Measurements from ENCODE around the gene GPR35. TPM values are rescaled to one million over a fixed set of nuclear protein-coding genes. Genes with fewer than 3 reads are reported as not detected.

GPR35 gene
- total and polyA plus RNA-seq, 2 donors (not counting 1 experiment from before 2014, with no cell fraction given), result 1.2 TPM; not detected in 1

GRCh38 chr2:240635998-240636547, 10.8 kb downstream of the GPR35 start:
- Histone ChIP-seq H3K4me3 (replicated peaks in 1 of 4; ENCODE audit: control extremely low read depth in 1 of 4, insufficient read depth in 1 of 4, low read depth in 3 of 4, low read length in 4 of 4) (no peak overlapping the region), H3K9me3 (ENCODE audit: control insufficient read depth, insufficient read depth, low read depth, low read length) (no peaks in the 10 kb centered on the region), H3K79me2 (ENCODE audit: control insufficient read depth, insufficient read depth, low read length) (no peaks in the 10 kb centered on the region), H3K36me3 (ENCODE audit: control insufficient read depth, insufficient read depth, low read length) (no peaks in the 10 kb centered on the region), H3K27me3 (ENCODE audit: control insufficient read depth, insufficient read depth, low read length) (no peaks in the 10 kb centered on the region), H3K27ac (ENCODE audit: insufficient read depth, low read length) (no peak overlapping the region), H3K9ac (ENCODE audit: insufficient read depth, low read length) (no peak overlapping the region), H4K20me1 (ENCODE audit: control insufficient read depth, extremely low read depth, insufficient read depth, low read length) (no peaks in the 10 kb centered on the region), H2AFZ (ENCODE audit: low read length) (no peak overlapping the region), H3K4me1 (ENCODE audit: control insufficient read depth, extremely low read depth, insufficient read depth, low read length) (no peaks in the 10 kb centered on the region), H3K4me2 (ENCODE audit: extremely low read depth, insufficient read depth, low read length) (no peak overlapping the region)
- TF ChIP-seq EZH2 (IDR thresholded peaks at IDR 0.05; ENCODE audit: low read length, missing control alignments) (no peak), CTCF (conservative IDR thresholded peaks at IDR 0.05 in 1 of 2, IDR thresholded peaks at IDR 0.05 in 1 of 2; ENCODE audit: low read depth in 1 of 2, low read length in 2 of 2) (no peak)
- no peak for DNase-seq (ENCODE audit: low read depth in 2 of 2)

GRCh38 chr2:240636563-240637115, 11.4 kb downstream of the GPR35 start:
- Histone ChIP-seq H3K27me3 (ENCODE audit: control insufficient read depth, insufficient read depth, low read length) (no peaks in the 10 kb centered on the region), H4K20me1 (ENCODE audit: control insufficient read depth, extremely low read depth, insufficient read depth, low read length) (no peaks in the 10 kb centered on the region), H3K79me2 (ENCODE audit: control insufficient read depth, insufficient read depth, low read length) (no peaks in the 10 kb centered on the region), H3K4me3 (replicated peaks in 1 of 4; ENCODE audit: control extremely low read depth in 1 of 4, insufficient read depth in 1 of 4, low read depth in 3 of 4, low read length in 4 of 4) (no peak overlapping the region), H3K4me1 (ENCODE audit: control insufficient read depth, extremely low read depth, insufficient read depth, low read length) (no peaks in the 10 kb centered on the region), H2AFZ (ENCODE audit: low read length) (no peak overlapping the region), H3K27ac (ENCODE audit: insufficient read depth, low read length) (no peak overlapping the region), H3K9ac (ENCODE audit: insufficient read depth, low read length) (no peak overlapping the region), H3K36me3 (ENCODE audit: control insufficient read depth, insufficient read depth, low read length) (no peaks in the 10 kb centered on the region), H3K9me3 (ENCODE audit: control insufficient read depth, insufficient read depth, low read depth, low read length) (no peaks in the 10 kb centered on the region), H3K4me2 (ENCODE audit: extremely low read depth, insufficient read depth, low read length) (no peak overlapping the region)
- TF ChIP-seq EZH2 (IDR thresholded peaks at IDR 0.05; ENCODE audit: low read length, missing control alignments) (no peak), CTCF (conservative IDR thresholded peaks at IDR 0.05 in 1 of 2, IDR thresholded peaks at IDR 0.05 in 1 of 2; ENCODE audit: low read depth in 1 of 2, low read length in 2 of 2) (no peak)
- DNase-seq (ENCODE audit: low read depth in 2 of 2), result no peak

- Histone ChIP-seq H3K4me2 (ENCODE audit: extremely low read depth, insufficient read depth, low read length) (no peak overlapping the region), H3K27ac (ENCODE audit: insufficient read depth, low read length) (no peak overlapping the region), H3K27me3 (ENCODE audit: control insufficient read depth, insufficient read depth, low read length) (no peaks in the 10 kb centered on the region), H3K79me2 (ENCODE audit: control insufficient read depth, insufficient read depth, low read length) (no peaks in the 10 kb centered on the region), H3K4me1 (ENCODE audit: control insufficient read depth, extremely low read depth, insufficient read depth, low read length) (no peaks in the 10 kb centered on the region), H2AFZ (ENCODE audit: low read length) (no peak overlapping the region), H3K36me3 (ENCODE audit: control insufficient read depth, insufficient read depth, low read length) (no peaks in the 10 kb centered on the region), H3K9ac (ENCODE audit: insufficient read depth, low read length) (no peak overlapping the region), H3K9me3 (ENCODE audit: control insufficient read depth, insufficient read depth, low read depth, low read length) (no peaks in the 10 kb centered on the region), H3K4me3 (replicated peaks in 1 of 4; ENCODE audit: control extremely low read depth in 1 of 4, insufficient read depth in 1 of 4, low read depth in 3 of 4, low read length in 4 of 4) (no peak overlapping the region), H4K20me1 (ENCODE audit: control insufficient read depth, extremely low read depth, insufficient read depth, low read length) (no peaks in the 10 kb centered on the region)
- TF ChIP-seq CTCF (conservative IDR thresholded peaks at IDR 0.05 in 1 of 2, IDR thresholded peaks at IDR 0.05 in 1 of 2; ENCODE audit: low read depth in 1 of 2, low read length in 2 of 2) (no peak), EZH2 (IDR thresholded peaks at IDR 0.05; ENCODE audit: low read length, missing control alignments) (no peak)
- DNase-seq (ENCODE audit: low read depth in 2 of 2), result no peak
Observed at GRCh38 chr2:240637116-240637900, 12.0 kb downstream of the GPR35 start.
